B cell (primary cell): ENCODE results near the gene SUOX. TPM values are rescaled to one million over a fixed set of nuclear protein-coding genes. Genes with fewer than 3 reads are reported as not detected.
"Not testable (repeated sequence)": the region's sequence is repeated elsewhere in the genome, so short reads cannot be mapped to it uniquely, and the experiment has no call there.

Experiments
- ATAC-seq: fragments of 200-7000 bp; cut with Tn5 transposase; one replicate; pipeline ENCODE4 v1.10.0; 2021; ENCODE audit warnings: low read depth, mild to moderate bottlenecking, moderate number of reproducible peaks, moderate library complexity
- CTCF ChIA-PET: fragments of 350-600 bp; sonication (Branson Sonifier 250); formaldehyde crosslinking; loops from one replicate; lab custom pipeline; 2021; ENCODE audit warnings: antibody characterized with exemption, inconsistent platforms; lab: Charles Lee
- POLR2A ChIA-PET: fragments of 350-600 bp; sonication (Branson Sonifier 250); formaldehyde crosslinking; loops from one replicate; lab custom pipeline; 2021; ENCODE audit warnings: antibody characterized with exemption; lab: Charles Lee
- DNase-seq: peaks from one replicate; pipeline ENCODE4 v3.0.0; 2013
- H2AFZ ChIP-seq: 2 replicates; pipeline ENCODE4 v1.6.1; 2012; ENCODE audit warnings: mild to moderate bottlenecking, low read depth, low read length; ENCODE audit not compliant: insufficient read depth, poor library complexity, severe bottlenecking
- H3K27ac ChIP-seq, 2 donors: 1 replicate in 1 of 2; 2 replicates in 1 of 2; pipeline ENCODE4 v1.5.1; 2012 to 2013; ENCODE audit warnings: low read length in 2 of 2, mild to moderate bottlenecking in 2 of 2, moderate library complexity in 1 of 2
- H3K27me3 ChIP-seq, 4 experiments: fragments of 200-600 bp in 1 of 4; sonication (generic) in 1 of 4; replicated peaks in 1 of 4; 1 replicate in 2 of 4; 2 replicates in 2 of 4; pipeline versions ENCODE4 v1.6.1 to v1.7.0; 2013 to 2016; ENCODE audit warnings: low read length in 3 of 4, mild to moderate bottlenecking in 2 of 4, mixed read lengths in 1 of 4, moderate library complexity in 1 of 4; ENCODE audit not compliant: insufficient read depth in 4 of 4, control insufficient read depth in 3 of 4; ENCODE audit errors: control extremely low read depth in 1 of 4
- H3K36me3 ChIP-seq, 2 experiments: replicated peaks in 1 of 2; 1 replicate in 1 of 2; 2 replicates in 1 of 2; pipeline versions ENCODE4 v1.6.1 to v1.7.1; 2013; ENCODE audit warnings: low read length in 1 of 2; ENCODE audit not compliant: insufficient read depth in 2 of 2, control insufficient read depth in 1 of 2; ENCODE audit errors: control extremely low read depth in 1 of 2, extremely low read depth in 1 of 2
- H3K4me1 ChIP-seq, 2 donors: fragments of 200-600 bp in 1 of 2; sonication (generic) in 1 of 2; 1 replicate in 1 of 2; 2 replicates in 1 of 2; pipeline versions ENCODE4 v1.5.1 to v1.6.1; 2013 to 2017; ENCODE audit warnings: low read length in 2 of 2; ENCODE audit not compliant: control insufficient read depth in 2 of 2, insufficient read depth in 2 of 2
- H3K4me2 ChIP-seq: replicated peaks from 2 replicates; pipeline ENCODE3; 2012; ENCODE audit warnings: mild to moderate bottlenecking, low read depth, low read length; ENCODE audit not compliant: poor library complexity, severe bottlenecking
- H3K4me3 ChIP-seq, 5 experiments: fragments of 200-600 bp in 1 of 5; sonication (generic) in 1 of 5; 1 replicate in 3 of 5; 2 replicates in 2 of 5; pipeline versions ENCODE4 v1.5.1 to v1.7.0; 2011 to 2016; ENCODE audit warnings: low read length in 4 of 5, mild to moderate bottlenecking in 4 of 5, low read depth in 2 of 5, control low read depth in 1 of 5, moderate library complexity in 1 of 5; ENCODE audit not compliant: insufficient read depth in 1 of 5; ENCODE audit errors: control extremely low read depth in 1 of 5, extremely low read depth in 1 of 5
- H3K79me2 ChIP-seq: fragments of 200-600 bp; sonication (generic); one replicate; pipeline ENCODE4 v1.6.0; 2016; ENCODE audit warnings: low read length; ENCODE audit not compliant: control insufficient read depth, insufficient read depth
- H3K9ac ChIP-seq: fragments of 200-600 bp; sonication (generic); 2 replicates; pipeline ENCODE4 v1.6.1; 2017; ENCODE audit warnings: mild to moderate bottlenecking, low read length, moderate library complexity
- H3K9me3 ChIP-seq, 3 donors: one replicate each; pipeline versions ENCODE4 v1.6.1 to v1.7.1; 2013; ENCODE audit warnings: low read length in 2 of 3; ENCODE audit not compliant: control insufficient read depth in 2 of 3, insufficient read depth in 1 of 3; ENCODE audit errors: control extremely low read depth in 1 of 3
- H4K20me1 ChIP-seq: 2 replicates; pipeline ENCODE4 v1.6.0; 2012; ENCODE audit warnings: mild to moderate bottlenecking, low read length; ENCODE audit not compliant: insufficient read depth, control insufficient read depth, poor library complexity, severe bottlenecking
- H3K27ac Mint-ChIP-seq: one replicate; pipeline ENCODE4 v1.8.0; 2021; ENCODE audit warnings: mixed read lengths
- H3K27me3 Mint-ChIP-seq: one replicate; pipeline ENCODE4 v1.8.0; 2021; ENCODE audit warnings: mixed read lengths
- H3K4me1 Mint-ChIP-seq: one replicate; pipeline ENCODE4 v1.8.0; 2021; ENCODE audit warnings: mixed read lengths
- H3K4me3 Mint-ChIP-seq: one replicate; pipeline ENCODE4 v1.8.0; 2021; ENCODE audit warnings: mixed read lengths
- H3K9me3 Mint-ChIP-seq: one replicate; pipeline ENCODE4 v1.8.0; 2022; ENCODE audit warnings: mixed read lengths; ENCODE audit not compliant: insufficient read depth
- CTCF ChIP-seq: fragments of 200-600 bp; IDR thresholded peaks from one replicate; pipeline ENCODE4 v1.8.0; 2022; ENCODE audit warnings: antibody characterized with exemption, mild to moderate bottlenecking
- EZH2 ChIP-seq: IDR thresholded peaks from 2 replicates; pipeline ENCODE4 v1.6.1; 2012; ENCODE audit warnings: borderline replicate concordance, low read depth, mild to moderate bottlenecking, moderate library complexity, low read length; ENCODE audit not compliant: insufficient read depth, poor library complexity, severe bottlenecking
- WGBS: methylation state at CpG from one replicate; pipeline ENCODE4 v1.1.5; 2013; ENCODE audit warnings: missing lambda C conversion rate; ENCODE audit not compliant: insufficient coverage; 5-methylcytosine and 5-hydroxymethylcytosine counted together
- intact Hi-C: fragments of 100-400 bp; cut with micrococcal nuclease; formaldehyde crosslinking; loops from one replicate; pipeline ENCODE4 v1.10.0; 2022
- polyA plus RNA-seq: library from polyadenylated mRNA; depleted of rRNA; stranded (reverse); fragments of >200 nt; gene quantifications from 2 replicates; pipeline ENCODE4 v1.2.3, GENCODE V29; 2012
- total RNA-seq, 2 donors: library from RNA; stranded (reverse); fragments of 120-200 nt in 1 of 2; gene quantifications; 1 replicate in 1 of 2; 2 replicates in 1 of 2; pipeline versions ENCODE4 v1.2.3 to v1.2.4, GENCODE V29; 2013 to 2022

The SUOX gene
- total and polyA plus RNA-seq, 2 donors (not counting 1 experiment from before 2014, with no cell fraction given): 3.1 to 7.5 TPM

GRCh38 chr12:56041552-56042429 is 44.7 kb downstream of the SUOX start, which contains the start of gene RPS26:
RPS26 (plus strand) TSS chr12:56041918; CDS start chr12:56042167, 249 bp downstream.
- H3K27me3 Mint-ChIP-seq: no peaks in the 10 kb centered on the region
- CTCF ChIA-PET: interaction anchor here (1.0 to 2.3 kb wide), 9 partner anchors 12 to 303 kb away, joined by 3 to 18 read pairs (median 6); partner anchors contain the start of genes ORMDL2, SARNP and SUOX
- H3K27ac Mint-ChIP-seq: peak within 1 kb of the TSS; percentile 97
- H3K9me3 ChIP-seq: no peaks in the 10 kb centered on the region
- no peaks in the 10 kb centered on the region for H3K9me3 Mint-ChIP-seq
- peak; percentile 93 for ATAC-seq
- peaks cover 24% of the 10 kb centered on the region for H3K4me1 Mint-ChIP-seq
- peaks cover 16% of the 10 kb centered on the region for H4K20me1 ChIP-seq
- peak within 1 kb of the TSS; percentile 82 to 90 for H3K27ac ChIP-seq
- H3K4me3 ChIP-seq: peak within 1 kb of the TSS; percentile 70 to 99 (median 91)
- peaks cover 28% of the 10 kb centered on the region for H3K79me2 ChIP-seq
- DNase-seq: peak; percentile 99
- 2% methylated on average over 36 of the region's 50 CpGs for WGBS
- H2AFZ ChIP-seq: peak within 1 kb of the TSS; percentile 98
- peak within 1 kb of the TSS; percentile 98 for H3K4me3 Mint-ChIP-seq
- no peaks in the 10 kb centered on the region for H3K27me3 ChIP-seq
- H3K4me1 ChIP-seq: peaks cover 19 to 21% of the 10 kb centered on the region in 2 donors
- H3K9ac ChIP-seq: peak within 1 kb of the TSS; percentile 90
- H3K36me3 ChIP-seq: peaks cover 7 to 25% of the 10 kb centered on the region in 2 experiments
- intact Hi-C loops: loop anchor here (1.0 to 10.0 kb wide), 11 partner anchors 34 to 646 kb away; partner anchors contain the start of genes PA2G4, PTGES3, PYM1 and SARNP
- TF ChIP-seq CTCF (peak; percentile 67), EZH2 (no peak)
- peak within 1 kb of the TSS; percentile 80 for H3K4me2 ChIP-seq
- POLR2A ChIA-PET: interaction anchor here (0.6 to 1.2 kb wide), 3 partner anchors 34 to 161 kb away, joined by 3 to 9 read pairs (median 6); no protein-coding TSS in a partner anchor

GRCh38 chr12:56042430-56042813 is 45.3 kb downstream of the SUOX start:
- H3K4me2 ChIP-seq: peak overlapping the region; percentile 80
- ATAC-seq, CTCF ChIA-PET, H3K9me3 ChIP-seq, POLR2A ChIA-PET, H3K27me3 ChIP-seq, H3K27me3 Mint-ChIP-seq, H3K9me3 Mint-ChIP-seq: not testable (repeated sequence)
- intact Hi-C loops: loop anchor here (1.0 to 10.0 kb wide), 4 partner anchors 69 to 645 kb away; partner anchors contain the start of genes PTGES3, SMARCC2 and ZC3H10
- peaks cover 16% of the 10 kb centered on the region for H4K20me1 ChIP-seq
- peak; percentile 36 for DNase-seq
- H2AFZ ChIP-seq: peak overlapping the region; percentile 98
- H3K27ac ChIP-seq: peak overlapping the region; percentile 82 to 90
- H3K4me1 ChIP-seq: peaks cover 23 to 26% of the 10 kb centered on the region in 2 donors
- peak overlapping the region; percentile 98 for H3K4me3 Mint-ChIP-seq
- peaks cover 7 to 25% of the 10 kb centered on the region in 2 experiments for H3K36me3 ChIP-seq
- WGBS: 1% methylated on average over 13 of the region's 20 CpGs
- H3K9ac ChIP-seq: peak overlapping the region; percentile 90
- peak overlapping the region; percentile 97 for H3K27ac Mint-ChIP-seq
- H3K4me3 ChIP-seq: peak overlapping the region; percentile 70 to 99 (median 91)
- peaks cover 35% of the 10 kb centered on the region for H3K79me2 ChIP-seq
- peaks cover 27% of the 10 kb centered on the region for H3K4me1 Mint-ChIP-seq
